AG09319 (cell line): ENCODE results near the gene EIF1AD.
"Not testable (repeated sequence)": the region's sequence is repeated elsewhere in the genome, so short reads cannot be mapped to it uniquely, and the experiment has no call there.

Experiments used
- DNase-seq: peaks from one replicate; pipeline ENCODE4 v3.0.0-alpha.2; 2010; ENCODE audit warnings: low read depth; ENCODE audit errors: extremely low read depth
- CTCF ChIP-seq: IDR thresholded peaks from 2 replicates; pipeline ENCODE4 v1.5.1; 2011; ENCODE audit warnings: low read depth, mild to moderate bottlenecking, inconsistent platforms, low read length, moderate library complexity

The EIF1AD gene

GRCh38 chr11:66035653-66036333, 33.8 kb upstream of the EIF1AD start:
- TF ChIP-seq CTCF = no peak
- DNase-seq = no peak

GRCh38 chr11:66032957-66033735, 31.2 kb upstream of the EIF1AD start:
- no peak for TF ChIP-seq CTCF
- DNase-seq = no peak

- no peak for TF ChIP-seq CTCF
- DNase-seq = no peak
Observed at GRCh38 chr11:66026017-66026529, 24.1 kb upstream of the EIF1AD start, which contains the start of gene CATSPER1. TSS of gene CATSPER1 (minus strand) at chr11:66026479. CDS start at chr11:66026379, 100 bp downstream.

- not testable (repeated sequence) for DNase-seq
Observed at GRCh38 chr11:66023186-66023440, 21.2 kb upstream of the EIF1AD start.

- no peak for DNase-seq
- peak; percentile 90 for TF ChIP-seq CTCF
Observed at GRCh38 chr11:66022401-66023185, 20.6 kb upstream of the EIF1AD start.

GRCh38 chr11:66020618-66021357, 18.8 kb upstream of the EIF1AD start:
- no peak for DNase-seq
- TF ChIP-seq CTCF = no peak

- no peak for DNase-seq
- TF ChIP-seq CTCF = no peak
Observed at GRCh38 chr11:66020212-66020611, 18.3 kb upstream of the EIF1AD start.
